ENCODE data around the gene PRDX2.

The PRDX2 gene

GRCh38 chr19:12815088-12815487 is 13.5 kb upstream of the PRDX2 start:
- Histone ChIP-seq H3K27ac (ENCODE audit: low read length) (no peak overlapping the region), H3K4me3 (ENCODE audit: low read length) (no peak overlapping the region), H3K4me1 (ENCODE audit: low read length) (peaks cover 10% of the 10 kb centered on the region), H3K9me3 (ENCODE audit: insufficient read depth, low read length) (no peaks in the 10 kb centered on the region), H2AFZ (ENCODE audit: low read depth, low read length) (no peak overlapping the region), H3K36me3 (replicated peaks; ENCODE audit: low read depth, low read length) (peaks cover 21% of the 10 kb centered on the region), H3K79me2 (ENCODE audit: low read length) (no peaks in the 10 kb centered on the region), H4K20me1 (ENCODE audit: insufficient read depth, low read length) (no peaks in the 10 kb centered on the region), H3K27me3 (ENCODE audit: low read depth, low read length) (no peaks in the 10 kb centered on the region), H3K4me2 (ENCODE audit: low read length) (no peak overlapping the region), H3K9ac (ENCODE audit: low read length) (no peak overlapping the region)
- TF ChIP-seq EZH2phosphoT487 (IDR thresholded peaks at IDR 0.05; ENCODE audit: low read depth) (no peak), CTCF (IDR thresholded peaks at IDR 0.05; ENCODE audit: low read depth, low read length) (no peak)

GRCh38 chr19:12806242-12807081 is 4.9 kb upstream of the PRDX2 start, which contains the start of gene RNASEH2A:
Gene RNASEH2A (plus strand): TSS chr19:12806584. CDS start chr19:12806674, 90 bp downstream.
- Histone ChIP-seq H3K27me3 (ENCODE audit: low read depth, low read length) (no peaks in the 10 kb centered on the region), H3K27ac (ENCODE audit: low read length) (peak within 1 kb of the TSS; percentile 41), H3K4me3 (ENCODE audit: low read length) (peak within 1 kb of the TSS; percentile 87)

GRCh38 chr19:12804051-12804450 is 2.5 kb upstream of the PRDX2 start:
- no peak overlapping the region for H3K4me3 ChIP-seq (ENCODE audit: low read length)
- H3K79me2 ChIP-seq (ENCODE audit: low read length) = peaks cover 32% of the 10 kb centered on the region
- peaks cover 24% of the 10 kb centered on the region for H3K4me1 ChIP-seq (ENCODE audit: low read length)
- peaks cover 20% of the 10 kb centered on the region for H3K36me3 ChIP-seq (replicated peaks; ENCODE audit: low read depth, low read length)
- H3K4me2 ChIP-seq (ENCODE audit: low read length) = no peak overlapping the region
- no peak overlapping the region for H3K27ac ChIP-seq (ENCODE audit: low read length)
- no peak for TF ChIP-seq EZH2phosphoT487 (IDR thresholded peaks at IDR 0.05; ENCODE audit: low read depth)
- TF ChIP-seq CTCF (IDR thresholded peaks at IDR 0.05; ENCODE audit: low read depth, low read length) = no peak
- no peaks in the 10 kb centered on the region for H3K27me3 ChIP-seq (ENCODE audit: low read depth, low read length)
- H3K9ac ChIP-seq (ENCODE audit: low read length) = no peak overlapping the region
- no peaks in the 10 kb centered on the region for H3K9me3 ChIP-seq (ENCODE audit: insufficient read depth, low read length)
- H2AFZ ChIP-seq (ENCODE audit: low read depth, low read length) = no peak overlapping the region
- no peaks in the 10 kb centered on the region for H4K20me1 ChIP-seq (ENCODE audit: insufficient read depth, low read length)

More at GRCh38 chr19:12806242-12807081, 4.9 kb upstream of the PRDX2 start, which contains the start of gene RNASEH2A:
- H3K9ac ChIP-seq (ENCODE audit: low read length) = peak within 1 kb of the TSS; percentile 82
- peaks cover 12% of the 10 kb centered on the region for H3K79me2 ChIP-seq (ENCODE audit: low read length)
- H3K4me2 ChIP-seq (ENCODE audit: low read length) = peak within 1 kb of the TSS; percentile 95
- no peaks in the 10 kb centered on the region for H4K20me1 ChIP-seq (ENCODE audit: insufficient read depth, low read length)
- TF ChIP-seq EZH2phosphoT487 (IDR thresholded peaks at IDR 0.05; ENCODE audit: low read depth) = no peak
- TF ChIP-seq CTCF (IDR thresholded peaks at IDR 0.05; ENCODE audit: low read depth, low read length) = no peak
- peak within 1 kb of the TSS; percentile 95 for H2AFZ ChIP-seq (ENCODE audit: low read depth, low read length)
- H3K9me3 ChIP-seq (ENCODE audit: insufficient read depth, low read length) = no peaks in the 10 kb centered on the region
- peaks cover 16% of the 10 kb centered on the region for H3K4me1 ChIP-seq (ENCODE audit: low read length)
- H3K36me3 ChIP-seq (replicated peaks; ENCODE audit: low read depth, low read length) = peaks cover 17% of the 10 kb centered on the region

- H3K27ac ChIP-seq (ENCODE audit: low read length) = no peak overlapping the region
- H3K27me3 ChIP-seq (ENCODE audit: low read depth, low read length) = no peaks in the 10 kb centered on the region
- peak overlapping the region; percentile 86 for H2AFZ ChIP-seq (ENCODE audit: low read depth, low read length)
- H3K4me3 ChIP-seq (ENCODE audit: low read length) = peak overlapping the region; percentile 91
- no peaks in the 10 kb centered on the region for H3K9me3 ChIP-seq (ENCODE audit: insufficient read depth, low read length)
- peaks cover 14% of the 10 kb centered on the region for H3K36me3 ChIP-seq (replicated peaks; ENCODE audit: low read depth, low read length)
- TF ChIP-seq EZH2phosphoT487 (IDR thresholded peaks at IDR 0.05; ENCODE audit: low read depth) (no peak), CTCF (IDR thresholded peaks at IDR 0.05; ENCODE audit: low read depth, low read length) (no peak)
- no peaks in the 10 kb centered on the region for H4K20me1 ChIP-seq (ENCODE audit: insufficient read depth, low read length)
- H3K79me2 ChIP-seq (ENCODE audit: low read length) = peaks cover 32% of the 10 kb centered on the region
- peak overlapping the region; percentile 96 for H3K9ac ChIP-seq (ENCODE audit: low read length)
- H3K4me2 ChIP-seq (ENCODE audit: low read length) = peak overlapping the region; percentile 92
- H3K4me1 ChIP-seq (ENCODE audit: low read length) = peaks cover 24% of the 10 kb centered on the region
These were observed 887 bp upstream of the PRDX2 start for GRCh38 chr19:12802267-12803106.
